SU-DHL-6 (cell line): Measurements from ENCODE around the gene CRHR2.

ENCODE experiments used
- H2AFZ ChIP-seq: fragments of 200-600 bp; sonication (generic); 2 replicates; pipeline ENCODE4 v1.6.1; 2014; ENCODE audit warnings: low read depth, mild to moderate bottlenecking, moderate library complexity, mixed read lengths, antibody characterized with exemption, low read length; ENCODE audit not compliant: severe bottlenecking
- H3F3A ChIP-seq: fragments of 200-600 bp; shearing (Covaris generic); 2 replicates; pipeline ENCODE4 v1.6.0; 2016; ENCODE audit warnings: antibody characterized with exemption, mild to moderate bottlenecking; ENCODE audit not compliant: insufficient read depth
- H3K27ac ChIP-seq: fragments of 200-600 bp; sonication (generic); 2 replicates; pipeline ENCODE4 v1.5.1; 2016; ENCODE audit warnings: low read depth, mild to moderate bottlenecking, low read length, moderate library complexity, mixed read lengths
- H3K27me3 ChIP-seq: fragments of 200-600 bp; sonication (generic), shearing (Covaris generic); 2 replicates; pipeline ENCODE4 v1.6.0; 2014; ENCODE audit warnings: mild to moderate bottlenecking, low read length
- H3K36me3 ChIP-seq: fragments of 200-600 bp; sonication (generic); 2 replicates; pipeline ENCODE4 v1.6.1; 2014; ENCODE audit warnings: mild to moderate bottlenecking, low read length, mixed read lengths
- H3K4me2 ChIP-seq: fragments of 300-600, 200-600 bp; shearing (Covaris generic), sonication (generic); 2 replicates; pipeline ENCODE4 v1.6.0; 2014; ENCODE audit warnings: low read length, low read depth, mild to moderate bottlenecking; ENCODE audit not compliant: poor library complexity, severe bottlenecking
- H3K4me3 ChIP-seq: fragments of 200-600 bp; sonication (generic); 2 replicates; pipeline ENCODE4 v1.5.1; 2014; ENCODE audit warnings: antibody characterized with exemption, low read length, mild to moderate bottlenecking, mixed read lengths; ENCODE audit not compliant: insufficient read depth, poor library complexity, severe bottlenecking
- H3K79me2 ChIP-seq: fragments of 200-600 bp; sonication (generic); 2 replicates; pipeline ENCODE4 v1.6.1; 2014; ENCODE audit warnings: mild to moderate bottlenecking, low read length, moderate library complexity; ENCODE audit not compliant: insufficient read depth
- H3K9ac ChIP-seq: fragments of 200-600 bp; sonication (generic); 2 replicates; pipeline ENCODE4 v1.7.0; 2014; ENCODE audit warnings: mild to moderate bottlenecking, low read length
- H3K9me2 ChIP-seq: fragments of 200-600 bp; sonication (generic); replicated peaks from 2 replicates; pipeline ENCODE4 v1.6.1; 2014; ENCODE audit warnings: low read length; ENCODE audit not compliant: insufficient read depth
- H3K9me3 ChIP-seq: fragments of 200-600 bp; sonication (generic); 2 replicates; pipeline ENCODE4 v1.6.1; 2014; ENCODE audit warnings: low read length, mixed read lengths; ENCODE audit not compliant: insufficient read depth
- H4K20me1 ChIP-seq: fragments of 200-600 bp; sonication (generic); 2 replicates; pipeline ENCODE4 v1.6.1; 2014; ENCODE audit warnings: low read depth, mild to moderate bottlenecking, antibody characterized with exemption, low read length, moderate library complexity, mixed read lengths
- CTCF ChIP-seq: fragments of 200-600 bp; sonication (generic); IDR thresholded peaks from one replicate; pipeline ENCODE4 v1.5.1; 2017; ENCODE audit warnings: antibody characterized with exemption, mild to moderate bottlenecking, low read length, moderate library complexity; ENCODE audit not compliant: insufficient read depth, poor library complexity, severe bottlenecking
- EZH2phosphoT487 ChIP-seq: fragments of 200-600 bp; sonication (generic), shearing (Covaris generic); conservative IDR thresholded peaks from 2 replicates; pipeline ENCODE4 v1.6.1; 2018; ENCODE audit warnings: mild to moderate bottlenecking, antibody characterized with exemption, low read length, moderate library complexity, mixed read lengths

Gene CRHR2

GRCh38 chr7:30664184-30664885, 17.9 kb downstream of the CRHR2 start:
- Histone ChIP-seq H3K9me2 (no peaks in the 10 kb centered on the region), H3F3A (no peaks in the 10 kb centered on the region), H3K4me2 (no peak overlapping the region), H3K79me2 (no peaks in the 10 kb centered on the region), H2AFZ (no peak overlapping the region), H3K9me3 (no peaks in the 10 kb centered on the region), H3K4me3 (no peak overlapping the region), H3K36me3 (no peaks in the 10 kb centered on the region), H3K27me3 (no peaks in the 10 kb centered on the region), H3K27ac (no peak overlapping the region), H3K9ac (no peak overlapping the region), H4K20me1 (no peaks in the 10 kb centered on the region)
- TF ChIP-seq CTCF (no peak), EZH2phosphoT487 (no peak)

GRCh38 chr7:30663414-30663813, 18.8 kb downstream of the CRHR2 start:
- H3K9me2 ChIP-seq, result no peaks in the 10 kb centered on the region
- H3K27me3 ChIP-seq, result no peaks in the 10 kb centered on the region
- no peaks in the 10 kb centered on the region for H3K9me3 ChIP-seq
- no peak overlapping the region for H2AFZ ChIP-seq
- no peak overlapping the region for H3K27ac ChIP-seq
- H3F3A ChIP-seq, result no peaks in the 10 kb centered on the region
- no peak overlapping the region for H3K4me2 ChIP-seq
- no peak overlapping the region for H3K4me3 ChIP-seq
- H4K20me1 ChIP-seq, result no peaks in the 10 kb centered on the region
- TF ChIP-seq EZH2phosphoT487 (no peak), CTCF (no peak)
- H3K36me3 ChIP-seq, result no peaks in the 10 kb centered on the region
- no peak overlapping the region for H3K9ac ChIP-seq
- no peaks in the 10 kb centered on the region for H3K79me2 ChIP-seq

GRCh38 chr7:30662431-30662939, 19.8 kb downstream of the CRHR2 start:
- no peak overlapping the region for H2AFZ ChIP-seq
- no peak overlapping the region for H3K27ac ChIP-seq
- no peaks in the 10 kb centered on the region for H3K9me2 ChIP-seq
- H3F3A ChIP-seq, result no peaks in the 10 kb centered on the region
- no peaks in the 10 kb centered on the region for H3K9me3 ChIP-seq
- no peaks in the 10 kb centered on the region for H3K27me3 ChIP-seq
- no peaks in the 10 kb centered on the region for H3K79me2 ChIP-seq
- no peak overlapping the region for H3K4me2 ChIP-seq
- no peak overlapping the region for H3K9ac ChIP-seq
- H4K20me1 ChIP-seq, result no peaks in the 10 kb centered on the region
- no peak for TF ChIP-seq CTCF
- no peak for TF ChIP-seq EZH2phosphoT487
- H3K36me3 ChIP-seq, result no peaks in the 10 kb centered on the region
- H3K4me3 ChIP-seq, result no peak overlapping the region
